Activated B cell treated with CpG ODN at 0.5 μM for 24 hours (primary cell): Measurements from ENCODE around the gene AK6. TPM values are rescaled to one million over a fixed set of nuclear protein-coding genes. Genes with fewer than 3 reads are reported as not detected.
A peak's percentile ranks its signal among the peaks of the same experiment; 100 is the strongest.
"Not testable (repeated sequence)": the region's sequence is repeated elsewhere in the genome, so short reads cannot be mapped to it uniquely, and the experiment has no call there.

Experiments
- ATAC-seq: fragments of 200-7000 bp; cut with Tn5 transposase; one replicate; pipeline ENCODE4 v1.10.0; 2021; ENCODE audit warnings: low read depth, mild to moderate bottlenecking, moderate library complexity
- CTCF ChIA-PET: fragments of 350-600 bp; sonication (Branson Sonifier 250); formaldehyde crosslinking; loops from one replicate; lab custom pipeline; 2021; ENCODE audit warnings: antibody characterized with exemption; lab: Charles Lee
- POLR2A ChIA-PET: fragments of 350-600 bp; sonication (Branson Sonifier 250); formaldehyde crosslinking; loops from one replicate; lab custom pipeline; 2021; ENCODE audit warnings: antibody characterized with exemption; lab: Charles Lee
- DNase-seq: peaks from one replicate; pipeline ENCODE4 v3.0.0; 2022
- H3K27ac Mint-ChIP-seq: one replicate; pipeline ENCODE4 v1.8.0; 2020; ENCODE audit warnings: mixed read lengths
- H3K27me3 Mint-ChIP-seq: one replicate; pipeline ENCODE4 v1.8.0; 2021; ENCODE audit warnings: mixed read lengths
- H3K36me3 Mint-ChIP-seq: one replicate; pipeline ENCODE4 v1.8.0; 2021; ENCODE audit warnings: low read depth, mixed read lengths
- H3K4me1 Mint-ChIP-seq: one replicate; pipeline ENCODE4 v1.8.0; 2021; ENCODE audit warnings: mixed read lengths
- H3K4me3 Mint-ChIP-seq: one replicate; pipeline ENCODE4 v1.8.0; 2020; ENCODE audit warnings: mild to moderate bottlenecking, mixed read lengths
- H3K9me3 Mint-ChIP-seq: one replicate; pipeline ENCODE4 v1.8.0; 2020; ENCODE audit warnings: mixed read lengths
- intact Hi-C: fragments of 100-400 bp; cut with micrococcal nuclease; formaldehyde crosslinking; loops from one replicate; pipeline ENCODE4 v1.15.1; 2024
- total RNA-seq: library from RNA; stranded (reverse); gene quantifications from 2 replicates; pipeline ENCODE4 v1.2.3, GENCODE V29; 2022
- TF ChIP-seq, protein P1 (sequence below): fragments of 200-600 bp; IDR thresholded peaks from one replicate; pipeline ENCODE4 v1.8.0; 2022; ENCODE audit warnings: antibody characterized with exemption, mild to moderate bottlenecking

Gene AK6
- total RNA-seq, 1 donor from 2014 or later = 38.6 TPM

DNA sequence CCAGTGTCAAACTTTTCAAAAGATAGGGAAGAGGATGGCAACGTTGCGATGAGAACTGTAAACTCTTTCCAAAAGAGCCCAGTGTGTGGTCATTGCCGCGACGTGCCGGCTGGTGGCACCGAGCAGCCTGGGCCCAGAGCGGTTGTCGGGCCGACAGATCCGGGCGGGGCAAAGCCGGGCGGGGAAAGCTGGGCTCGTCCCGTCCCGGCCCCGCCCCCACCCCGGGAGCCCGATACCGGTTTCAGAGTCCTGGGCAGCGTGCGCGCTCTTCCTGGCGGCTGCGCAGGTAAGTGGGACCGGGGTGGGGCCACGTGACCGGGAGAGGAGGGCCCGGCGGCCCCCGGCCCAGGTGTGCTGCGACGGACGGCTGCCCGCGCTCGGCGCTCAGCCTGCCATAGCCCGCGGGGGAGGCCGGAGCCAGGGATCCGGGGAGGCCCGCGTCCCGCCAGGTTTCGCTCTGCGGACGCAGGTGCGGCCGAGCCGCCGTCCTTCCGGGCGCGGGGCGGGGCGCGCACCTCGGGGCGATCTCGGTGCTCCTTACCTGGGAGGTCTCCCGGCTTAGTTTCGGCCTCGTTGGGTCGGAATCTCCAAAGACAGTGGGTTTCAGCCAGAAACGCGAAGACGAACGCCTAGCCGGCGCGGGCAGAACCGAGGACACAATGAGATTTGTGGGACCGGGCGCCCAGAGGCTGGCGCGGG lies 45.7 kb upstream of the AK6 start, which contains the start of gene MARVELD2:
Gene MARVELD2, plus strand, starts transcription at position 232 of the 699 bp plus-strand sequence. CDS start 4,270 bp downstream, outside the sequence.
- H3K27ac Mint-ChIP-seq = no peak within 1 kb of the TSS
- intact Hi-C loops = loop anchor here (1.0 kb wide), 1 partner anchor 322 kb away; no protein-coding TSS in a partner anchor
- CTCF ChIA-PET = no interaction called here
- H3K9me3 Mint-ChIP-seq = no peaks in the 10 kb centered on the region
- H3K4me1 Mint-ChIP-seq = peaks cover 8% of the 10 kb centered on the region
- ATAC-seq (peak; percentile 87), DNase-seq (peak; percentile 33)
- POLR2A ChIA-PET = no interaction called here
- no peaks in the 10 kb centered on the region for H3K27me3 Mint-ChIP-seq
- H3K4me3 Mint-ChIP-seq = peak within 1 kb of the TSS; percentile 69
- TF ChIP-seq, protein P1, sequence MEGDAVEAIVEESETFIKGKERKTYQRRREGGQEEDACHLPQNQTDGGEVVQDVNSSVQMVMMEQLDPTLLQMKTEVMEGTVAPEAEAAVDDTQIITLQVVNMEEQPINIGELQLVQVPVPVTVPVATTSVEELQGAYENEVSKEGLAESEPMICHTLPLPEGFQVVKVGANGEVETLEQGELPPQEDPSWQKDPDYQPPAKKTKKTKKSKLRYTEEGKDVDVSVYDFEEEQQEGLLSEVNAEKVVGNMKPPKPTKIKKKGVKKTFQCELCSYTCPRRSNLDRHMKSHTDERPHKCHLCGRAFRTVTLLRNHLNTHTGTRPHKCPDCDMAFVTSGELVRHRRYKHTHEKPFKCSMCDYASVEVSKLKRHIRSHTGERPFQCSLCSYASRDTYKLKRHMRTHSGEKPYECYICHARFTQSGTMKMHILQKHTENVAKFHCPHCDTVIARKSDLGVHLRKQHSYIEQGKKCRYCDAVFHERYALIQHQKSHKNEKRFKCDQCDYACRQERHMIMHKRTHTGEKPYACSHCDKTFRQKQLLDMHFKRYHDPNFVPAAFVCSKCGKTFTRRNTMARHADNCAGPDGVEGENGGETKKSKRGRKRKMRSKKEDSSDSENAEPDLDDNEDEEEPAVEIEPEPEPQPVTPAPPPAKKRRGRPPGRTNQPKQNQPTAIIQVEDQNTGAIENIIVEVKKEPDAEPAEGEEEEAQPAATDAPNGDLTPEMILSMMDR = no peak
- H3K36me3 Mint-ChIP-seq = peaks cover 31% of the 10 kb centered on the region

DNA sequence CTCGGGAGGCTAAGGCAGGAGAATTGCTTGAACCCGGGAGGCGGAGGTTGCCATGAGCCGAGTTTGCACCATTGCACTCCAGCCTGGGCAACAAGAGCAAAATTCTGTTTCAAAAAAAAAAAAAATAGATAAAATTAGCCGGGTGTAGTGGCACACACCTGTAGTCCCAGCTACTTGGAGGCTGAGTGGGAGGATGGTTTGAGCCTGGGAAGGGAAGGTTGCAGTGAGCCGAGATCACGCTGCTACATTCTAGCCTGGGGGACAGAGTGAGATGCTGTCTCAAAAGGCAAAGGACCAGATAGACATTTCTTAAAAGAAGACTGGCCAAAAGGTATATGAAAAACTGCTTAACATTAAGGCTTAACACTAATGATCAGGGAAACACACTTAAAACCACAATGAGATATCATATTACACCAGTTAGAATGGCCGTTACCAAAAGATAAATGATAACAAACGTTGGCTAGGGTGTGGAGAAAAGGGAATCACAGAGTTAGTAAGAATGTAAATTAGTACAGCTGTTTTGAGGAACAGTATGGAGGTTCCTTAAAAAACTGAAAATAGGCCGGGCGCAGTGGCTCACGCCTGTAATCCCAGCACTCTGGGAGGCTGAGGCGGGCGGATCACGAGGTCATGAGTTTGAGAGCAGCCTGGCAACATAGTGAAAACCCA lies 35.5 kb upstream of the AK6 start:
- Mint-ChIP-seq H3K4me3 (no peak overlapping the region), H3K4me1 (no peaks in the 10 kb centered on the region), H3K9me3 (peaks cover 4% of the 10 kb centered on the region), H3K27me3 (no peaks in the 10 kb centered on the region), H3K36me3 (peaks cover 64% of the 10 kb centered on the region), H3K27ac (no peak overlapping the region)
- no peak for DNase-seq
- intact Hi-C loops = no loop called here
- ChIA-PET CTCF (no interaction called here), POLR2A (no interaction called here)
- ATAC-seq = no peak
- TF ChIP-seq, protein P1 = no peak

GRCh38 chr5:69378376-69378775 lies 9.1 kb upstream of the AK6 start:
- H3K4me1 Mint-ChIP-seq = peaks cover 26% of the 10 kb centered on the region
- H3K27me3 Mint-ChIP-seq = no peaks in the 10 kb centered on the region
- CTCF ChIA-PET = interaction anchor here (0.6 kb wide), 1 partner anchor 33 kb away, joined by 3 read pairs; no protein-coding TSS in a partner anchor
- H3K4me3 Mint-ChIP-seq = no peak overlapping the region
- intact Hi-C loops = no loop called here
- POLR2A ChIA-PET = no interaction called here
- ATAC-seq = no peak
- DNase-seq = no peak
- no peak overlapping the region for H3K27ac Mint-ChIP-seq
- TF ChIP-seq, protein P1 = no peak
- H3K36me3 Mint-ChIP-seq = peaks cover 44% of the 10 kb centered on the region
- H3K9me3 Mint-ChIP-seq = no peaks in the 10 kb centered on the region

GRCh38 chr5:69374911-69375446 lies 5.7 kb upstream of the AK6 start:
- intact Hi-C loops = no loop called here
- ATAC-seq = peak; percentile 59
- ChIA-PET CTCF (interaction anchor here (1.5 kb wide), 1 partner anchor 281 kb away, joined by 5 read pairs; the partner anchor contains the start of gene SLC30A5), POLR2A (no interaction called here)
- H3K4me3 Mint-ChIP-seq = peak overlapping the region; percentile 70
- DNase-seq = no peak
- H3K9me3 Mint-ChIP-seq = no peaks in the 10 kb centered on the region
- peaks cover 46% of the 10 kb centered on the region for H3K4me1 Mint-ChIP-seq
- peak overlapping the region; percentile 87 for H3K27ac Mint-ChIP-seq
- peaks cover 28% of the 10 kb centered on the region for H3K36me3 Mint-ChIP-seq
- TF ChIP-seq, protein P1 = no peak
- H3K27me3 Mint-ChIP-seq = no peaks in the 10 kb centered on the region

DNA sequence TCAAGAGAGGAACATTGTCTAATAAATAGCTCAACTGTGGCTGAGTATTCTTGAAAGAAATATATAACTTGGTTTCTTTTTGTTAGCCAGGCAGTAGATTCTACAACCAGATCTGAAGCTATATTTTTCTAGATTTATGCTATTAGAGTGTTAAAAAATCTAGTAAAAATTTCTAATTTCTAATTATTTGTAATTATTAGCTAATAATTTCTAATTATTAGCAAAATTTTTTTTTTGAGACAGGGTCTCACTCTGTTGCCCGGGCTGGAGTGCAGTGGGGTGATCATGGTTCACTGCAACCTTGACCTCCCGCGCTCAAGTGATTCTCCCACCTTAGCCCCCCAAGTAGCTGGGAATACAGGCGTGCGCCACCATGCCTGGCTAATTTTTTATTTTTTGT lies 3.1 kb upstream of the AK6 start:
- no peak for DNase-seq
- Mint-ChIP-seq H3K27ac (no peak overlapping the region), H3K27me3 (no peaks in the 10 kb centered on the region), H3K4me1 (peaks cover 60% of the 10 kb centered on the region), H3K9me3 (no peaks in the 10 kb centered on the region), H3K36me3 (peaks cover 35% of the 10 kb centered on the region), H3K4me3 (peak overlapping the region; percentile 19)
- TF ChIP-seq, protein P1 = no peak
- no peak for ATAC-seq
- CTCF ChIA-PET = interaction anchor here (0.9 to 1.8 kb wide), 2 partner anchors 38 to 279 kb away, joined by 4 to 6 read pairs; partner anchors contain the start of gene SLC30A5
- POLR2A ChIA-PET = interaction anchor here (1.0 to 1.1 kb wide), 2 partner anchors 37 to 279 kb away, joined by 4 to 8 read pairs; no protein-coding TSS in a partner anchor
- intact Hi-C loops = no loop called here

DNA sequence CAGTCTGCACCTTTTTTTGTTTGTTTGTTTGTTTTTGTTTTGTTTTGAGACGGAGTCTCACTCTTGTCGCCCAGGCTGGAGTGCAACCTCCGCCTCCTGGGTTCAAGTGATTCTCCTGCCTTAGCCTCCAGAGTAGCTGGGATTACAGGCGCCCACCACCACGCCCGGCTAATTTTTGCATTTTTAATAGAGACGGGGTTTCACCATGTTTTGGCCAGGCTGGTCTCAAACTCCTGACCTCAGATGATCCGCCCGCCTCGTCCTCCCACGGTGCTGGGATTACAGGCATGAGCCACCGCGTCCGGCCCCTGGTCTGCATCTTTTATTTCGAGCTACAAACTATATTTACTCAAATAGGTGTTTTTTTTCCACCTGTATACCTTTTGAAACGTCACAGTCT lies 1.0 kb upstream of the AK6 start:
- intact Hi-C loops, DNase-seq, ATAC-seq, H3K9me3 Mint-ChIP-seq, H3K27me3 Mint-ChIP-seq: not testable (repeated sequence)
- H3K4me1 Mint-ChIP-seq = peaks cover 57% of the 10 kb centered on the region
- H3K27ac Mint-ChIP-seq = peak overlapping the region; percentile 98
- H3K36me3 Mint-ChIP-seq = peaks cover 34% of the 10 kb centered on the region
- CTCF ChIA-PET = interaction anchor here (1.7 kb wide), 1 partner anchor 277 kb away, joined by 8 read pairs; the partner anchor contains the start of gene SLC30A5
- POLR2A ChIA-PET = interaction anchor here (0.6 to 1.3 kb wide), 5 partner anchors 36 to 277 kb away, joined by 3 to 13 read pairs (median 5); partner anchors contain the start of genes CCDC125 and CDK7
- H3K4me3 Mint-ChIP-seq = peak overlapping the region; percentile 97
